ENCODE measurements around the gene TELO2.

DNA sequence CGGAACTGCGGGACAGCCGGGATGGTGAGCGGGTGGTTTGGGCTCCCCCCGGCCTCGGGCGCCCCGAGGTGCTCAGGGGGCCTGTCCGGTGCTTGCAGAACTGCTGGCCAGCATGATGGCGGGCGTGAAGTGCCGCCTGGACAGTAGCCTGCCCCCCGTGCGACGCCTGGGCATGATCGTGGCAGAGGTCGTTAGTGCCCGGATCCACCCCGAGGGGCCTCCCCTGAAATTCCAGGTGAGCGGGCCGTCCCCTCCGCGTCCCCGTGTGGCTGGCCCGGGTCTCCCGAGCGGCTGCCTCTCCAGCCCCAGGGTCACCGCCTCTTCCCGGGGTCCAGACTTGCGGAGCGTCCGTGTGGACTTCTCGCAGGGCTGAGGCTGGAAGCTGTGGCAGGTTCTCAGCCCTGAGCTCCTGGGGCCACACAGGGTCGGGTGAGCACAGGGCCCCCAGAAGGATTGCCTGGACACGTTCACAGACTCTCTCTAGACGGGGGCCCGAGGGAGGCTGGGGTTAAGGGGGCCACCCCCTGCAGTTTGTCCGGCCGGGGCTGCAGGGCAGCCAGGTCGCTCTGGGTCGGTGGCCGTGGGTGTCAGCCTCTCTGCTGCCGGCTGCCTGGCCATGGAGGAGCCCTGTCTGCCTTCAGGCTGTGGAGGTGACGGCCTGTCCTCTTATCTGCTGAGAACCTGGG lies 7.4 kb downstream of the TELO2 start:
- TF ChIP-seq CTCF (IDR thresholded peaks at IDR 0.05) (no peak), FOSL2 (IDR thresholded peaks at IDR 0.05) (no peak), FOSL2 (CRISPR knock-in tag; IDR thresholded peaks at IDR 0.05) (no peak), POLR2A (IDR thresholded peaks at IDR 0.05; ENCODE audit: low read length) (no peak), ZSCAN20 (CRISPR knock-in tag; IDR thresholded peaks at IDR 0.05) (no peak), NR3C1 (IDR thresholded peaks at IDR 0.05) (no peak), KDM5A (IDR thresholded peaks at IDR 0.05) (no peak), CHD4 (IDR thresholded peaks at IDR 0.05; ENCODE audit: borderline replicate concordance) (no peak), PBX3 (IDR thresholded peaks at IDR 0.05) (no peak), MYC (IDR thresholded peaks at IDR 0.05; ENCODE audit: borderline replicate concordance, low read length) (no peak)

Measured in A549 (cell line).